GM18520 (cell line): ENCODE results near the gene GPALPP1.
"Not testable (repeated sequence)": the region's sequence is repeated elsewhere in the genome, so short reads cannot be mapped to it uniquely, and the experiment has no call there.

Source experiments
- ATAC-seq: cut with Tn5 transposase; IDR thresholded peaks from one replicate; pipeline ENCODE4 v1.9.1; 2021; ENCODE audit not compliant: unreplicated experiment

GPALPP1 gene

GRCh38 chr13:45063261-45063860 lies 74.0 kb downstream of the GPALPP1 start:
- ATAC-seq, result no peak

DNA sequence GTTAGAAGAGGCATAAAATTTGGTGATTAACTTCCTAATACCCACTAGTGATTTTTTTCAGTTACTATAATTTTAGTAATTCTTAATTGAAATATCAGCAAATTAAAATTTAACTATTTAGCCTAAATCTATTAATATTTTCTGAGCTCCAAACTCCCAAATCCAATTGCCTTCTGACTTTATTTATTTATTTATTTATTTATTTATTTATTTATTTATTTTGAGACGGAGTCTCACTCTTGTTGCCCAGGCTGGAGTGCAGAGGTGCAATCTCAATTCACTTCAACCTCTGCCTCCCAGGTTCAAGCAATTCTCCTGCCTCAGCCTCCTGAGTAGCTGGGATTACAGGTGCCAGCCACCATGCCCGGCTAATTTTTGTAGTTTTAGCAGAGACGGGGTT lies 74.6 kb downstream of the GPALPP1 start:
- not testable (repeated sequence) for ATAC-seq

- ATAC-seq, result no peak
Observed at GRCh38 chr13:45064889-45065288, 75.6 kb downstream of the GPALPP1 start.

- ATAC-seq, result no peak
Observed at GRCh38 chr13:45068036-45069001, 79.0 kb downstream of the GPALPP1 start.

GRCh38 chr13:45073809-45074208 lies 84.5 kb downstream of the GPALPP1 start:
- ATAC-seq, result no peak

GRCh38 chr13:45074721-45075120 lies 85.4 kb downstream of the GPALPP1 start:
- no peak for ATAC-seq

- no peak for ATAC-seq
Observed at GRCh38 chr13:45078003-45078402, 88.7 kb downstream of the GPALPP1 start.
